K562 (cell line): ENCODE measurements around the gene DPYSL3. TPM values are rescaled to one million over a fixed set of nuclear protein-coding genes. Genes with fewer than 3 reads are reported as not detected.

Source experiments
- ATAC-seq: fragments of 200-7000 bp; cut with Tn5 transposase; 3 replicates; pipeline ENCODE4 v1.9.1; 2020; ENCODE audit warnings: moderate library complexity
- Bru-seq: library from RNA; stranded (reverse); fragments of 400-500 nt; gene quantifications from one replicate; lab custom pipeline; 2021; lab: Mats Ljungman, UMichigan
- BruChase-seq, 2 experiments: library from RNA; stranded (reverse); fragments of 400-500 nt; gene quantifications; one replicate each; lab custom pipeline; 2021; lab: Mats Ljungman, UMichigan
- BruUV-seq: library from RNA; stranded (reverse); fragments of 400-500 nt; replicated peaks from 2 replicates; lab custom pipeline; 2021; lab: Mats Ljungman, UMichigan
- CTCF ChIA-PET: fragments of 300-600 bp; formaldehyde crosslinking; extraction: SDS; loops from one replicate; lab custom pipeline; 2021; ENCODE audit warnings: low intra/inter-chr PET ratio; lab: Yijun Ruan, JAX
- POLR2A ChIA-PET: fragments of 300-600, 350-650 bp; sonication (Branson Sonifier 250); formaldehyde crosslinking; extraction: SDS; loops from one replicate; lab custom pipeline; 2021; ENCODE audit warnings: antibody characterized with exemption, inconsistent platforms; lab: Yijun Ruan, JAX
- DNase-seq, 4 experiments: peaks; one replicate each; pipeline versions ENCODE4 v3.0.0 to v3.0.0-alpha.2; 2011 to 2018; ENCODE audit warnings: low spot score in 3 of 4, mixed read lengths in 3 of 4; ENCODE audit errors: extremely low read depth in 1 of 4
- FAIRE-seq: peaks from 2 replicates; lab custom pipeline; 2011; peaks lifted over from hg19 to GRCh38; lab: Jason Lieb, UNC
- H2AFZ ChIP-seq: 2 replicates; pipeline ENCODE4 v1.6.0; 2011; ENCODE audit warnings: low read depth, low read length, control low read depth, inconsistent platforms
- H3K27ac ChIP-seq: fragments of 200-600 bp; 3 replicates; pipeline ENCODE4 v1.8.0; 2011; ENCODE audit warnings: low read depth, mild to moderate bottlenecking, control low read depth, inconsistent platforms, low read length, moderate library complexity, mixed read lengths; ENCODE audit errors: extremely low read depth
- H3K27me3 ChIP-seq, 2 experiments: fragments of 300-600 bp in 1 of 2; 2 replicates in 1 of 2; 3 replicates in 1 of 2; pipeline versions ENCODE4 v1.6.0 to v1.8.0; 2011; ENCODE audit warnings: inconsistent platforms in 2 of 2, low read length in 2 of 2, mild to moderate bottlenecking in 1 of 2, mixed read lengths in 1 of 2, moderate library complexity in 1 of 2; ENCODE audit not compliant: control insufficient read depth in 2 of 2, insufficient read depth in 2 of 2
- H3K36me3 ChIP-seq: fragments of 300-600 bp; 3 replicates; pipeline ENCODE4 v1.8.0; 2011; ENCODE audit warnings: mild to moderate bottlenecking, low read length, inconsistent platforms; ENCODE audit not compliant: control insufficient read depth, insufficient read depth
- H3K4me1 ChIP-seq, 2 experiments: fragments of 200-600 bp in 1 of 2; replicated peaks in 1 of 2; 2 replicates in 1 of 2; 3 replicates in 1 of 2; pipeline versions ENCODE4 v1.5.1 to v1.8.0; 2011; ENCODE audit warnings: inconsistent platforms in 2 of 2, low read length in 2 of 2, mild to moderate bottlenecking in 1 of 2, mixed read lengths in 1 of 2, moderate library complexity in 1 of 2; ENCODE audit not compliant: control insufficient read depth in 2 of 2, insufficient read depth in 2 of 2
- H3K4me2 ChIP-seq: 2 replicates; pipeline ENCODE4 v1.6.1; 2011; ENCODE audit warnings: low read length, control low read depth, inconsistent platforms, mixed read lengths; ENCODE audit not compliant: insufficient read depth
- H3K4me3 ChIP-seq: fragments of 200-600 bp; sonication (generic), shearing (Covaris generic); 2 replicates; pipeline ENCODE4 v1.5.1; 2016; ENCODE audit warnings: control low read depth, inconsistent platforms
- H3K79me2 ChIP-seq: fragments of 200-600 bp; 3 replicates; pipeline ENCODE4 v1.8.0; 2011; ENCODE audit warnings: low read length, inconsistent platforms; ENCODE audit not compliant: control insufficient read depth, insufficient read depth
- H3K9ac ChIP-seq, 2 experiments: 2 replicates each; pipeline versions ENCODE4 v1.6.0 to v1.6.1; 2011; ENCODE audit warnings: low read depth in 2 of 2, low read length in 2 of 2, control low read depth in 1 of 2, inconsistent platforms in 1 of 2, mild to moderate bottlenecking in 1 of 2, mixed read lengths in 1 of 2; ENCODE audit not compliant: insufficient read depth in 1 of 2
- H3K9me1 ChIP-seq: one replicate; pipeline ENCODE4 v1.6.0; 2011; ENCODE audit warnings: inconsistent platforms, mild to moderate bottlenecking, low read length, moderate library complexity; ENCODE audit not compliant: control insufficient read depth, insufficient read depth
- H3K9me3 ChIP-seq: replicated peaks from 2 replicates; pipeline ENCODE4 v1.5.1; 2011; ENCODE audit warnings: low read depth, low read length, inconsistent platforms; ENCODE audit not compliant: control insufficient read depth, insufficient read depth
- H4K20me1 ChIP-seq: replicated peaks from 2 replicates; pipeline ENCODE4 v1.6.1; 2011; ENCODE audit warnings: low read length, inconsistent platforms, mixed read lengths; ENCODE audit not compliant: control insufficient read depth, insufficient read depth
- ARID3A ChIP-seq: IDR thresholded peaks from 2 replicates; pipeline ENCODE4 v1.6.1; 2012; ENCODE audit warnings: low read depth, low read length, improper control_type of control experiment, borderline replicate concordance
- ETV6 ChIP-seq, 3 experiments: fragments of 150-350 bp in 1 of 3; sonication (generic) in 1 of 3; formaldehyde crosslinking in 1 of 3; IDR thresholded peaks; 2 replicates each; pipeline versions ENCODE4 v1.6.1 to v1.8.0; 2014 to 2022; ENCODE audit warnings: borderline replicate concordance in 2 of 3, low read depth in 2 of 3, antibody characterized with exemption in 1 of 3, low read length in 1 of 3, mild to moderate bottlenecking in 1 of 3, missing genetic modification reagents in 1 of 3
- HDAC1 ChIP-seq, 2 experiments: fragments of 450-650 bp; IDR thresholded peaks; 2 replicates each; pipeline ENCODE4 v1.6.1; 2016 to 2017; ENCODE audit warnings: inconsistent platforms in 1 of 2, mild to moderate bottlenecking in 1 of 2, moderate library complexity in 1 of 2
- HOXB6 ChIP-seq: fragments of 250-450 bp; sonication (Bioruptor Pico); IDR thresholded peaks from 2 replicates; pipeline ENCODE4 v1.5.1; 2022; ENCODE audit warnings: mild to moderate bottlenecking, borderline replicate concordance
- MCM7 ChIP-seq, 2 experiments: fragments of 450-650 bp; IDR thresholded peaks; 2 replicates each; pipeline ENCODE4 v1.6.1; 2016 to 2018
- MEIS2 ChIP-seq: fragments of 450-650 bp; IDR thresholded peaks from 2 replicates; pipeline ENCODE4 v1.6.1; 2014; ENCODE audit warnings: mild to moderate bottlenecking; ENCODE audit not compliant: partially characterized antibody
- PHF8 ChIP-seq: fragments of 200-600 bp; sonication (generic); IDR thresholded peaks from 2 replicates; pipeline ENCODE4 v1.6.1; 2012; ENCODE audit warnings: mixed run types, mild to moderate bottlenecking, inconsistent platforms, low read length, moderate library complexity, borderline replicate concordance
- PML ChIP-seq: IDR thresholded peaks from 2 replicates; pipeline ENCODE4 v1.6.1; 2012; ENCODE audit warnings: low read length, inconsistent platforms
- PTRF ChIP-seq: fragments of 450-650 bp; IDR thresholded peaks from 2 replicates; pipeline ENCODE4 v1.6.1; 2016; ENCODE audit warnings: mild to moderate bottlenecking, missing genetic modification characterization, missing compliant biosample characterization
- SP1 ChIP-seq: sonication (generic); formaldehyde crosslinking; IDR thresholded peaks from 2 replicates; pipeline ENCODE4 v1.8.1; 2022; ENCODE audit warnings: mild to moderate bottlenecking, missing genetic modification reagents
- SRSF9 ChIP-seq: fragments of 200-400 bp; formaldehyde crosslinking; IDR thresholded peaks from 2 replicates; pipeline ENCODE4 v1.6.1; 2017; ENCODE audit warnings: low read depth, low read length, borderline replicate concordance
- ZNF764 ChIP-seq: fragments of 250-450 bp; sonication (Bioruptor Pico); IDR thresholded peaks from 2 replicates; pipeline ENCODE4 v1.4.0; 2020; ENCODE audit warnings: low read depth, mild to moderate bottlenecking, moderate library complexity
- WGBS: fragments of 100-300 bp; shearing (Covaris generic); methylation state at CpG from one replicate; pipeline ENCODE4 v1.1.6; 2016; ENCODE audit warnings: low coverage, mixed read lengths; ENCODE audit not compliant: insufficient coverage; ENCODE audit errors: missing lambda C conversion rate; 5-methylcytosine and 5-hydroxymethylcytosine counted together
- in situ Hi-C: fragments of 300-500 bp; cut with MboI; formaldehyde crosslinking; loops from 4 replicates; pipeline ENCODE4 v1.15.0; 2018; ENCODE audit warnings: inconsistent platforms, mixed read lengths
- intact Hi-C: fragments of 100-400 bp; cut with micrococcal nuclease; formaldehyde crosslinking; loops from 2 replicates; pipeline ENCODE4 v1.14.2; 2022
- long read RNA-seq, 3 experiments: library from polyadenylated mRNA in 2 of 3; library from RNA in 1 of 3; unstranded in 2 of 3; stranded (forward) in 1 of 3; transcript quantifications; one replicate each; pipeline ENCODE4 v2.0.0, GENCODE V29; 2019 to 2022
- polyA minus RNA-seq, 3 experiments: library from RNA; depleted of rRNA, polyadenylated mRNA; stranded (reverse); fragments of >200 nt; gene quantifications; 2 replicates each; pipeline ENCODE4 v1.2.3, GENCODE V29; 2011
- polyA plus RNA-seq, 8 experiments: library from polyadenylated mRNA; depleted of rRNA in 4 of 8; stranded (reverse) in 5 of 8; unstranded in 3 of 8; fragments of >200 nt; fragmentation: Nextera tagmentation in 2 of 8; fragmentation: Illumina TruSeq in 1 of 8; extraction: Ambion mirVana in 2 of 8; extraction: Trizol in 1 of 8; gene quantifications; 2 replicates each; pipeline versions ENCODE4 v1.2.1 to v1.2.3, GENCODE V29; 2011 to 2014; ENCODE audit warnings: inconsistent platforms in 1 of 8, missing spikeins in 1 of 8
- total RNA-seq, 7 experiments: library from RNA; depleted of rRNA in 6 of 7; stranded (reverse); fragments of >200 nt in 6 of 7; fragmentation: Illumina TruSeq in 2 of 7; extraction: Trizol in 2 of 7; gene quantifications; 2 replicates each; pipeline versions ENCODE4 v1.2.1 to v1.2.3, GENCODE V29; 2011 to 2021; ENCODE audit warnings: low replicate concordance in 1 of 7

DPYSL3 gene
- not detected in 2 replicates for total RNA-seq (2011; cell fraction: chromatin; rRNA removed; ENCODE audit: low replicate concordance)
- total RNA-seq (2011; cell fraction: nucleolus; rRNA removed): not detected in 2 replicates
- total RNA-seq (2011; cell fraction: nucleoplasm; rRNA removed): not detected in 2 replicates
- not detected in 2 replicates for total RNA-seq (2014; rRNA removed)
- total RNA-seq (2014; rRNA removed; fragmentation: Illumina TruSeq; extraction: Trizol): not detected in 2 replicates
- not detected in 2 replicates for total RNA-seq (2015; rRNA removed; fragmentation: Illumina TruSeq; extraction: Trizol)
- total RNA-seq (2021): 0.49 and 0.55 TPM in 2 replicates
- 0.07 TPM in 1 of 2 replicates, not detected in the other for polyA plus RNA-seq (2011; rRNA removed)
- polyA plus RNA-seq (2011; cell fraction: cytosol; rRNA removed): 0.21 and 0.28 TPM in 2 replicates
- polyA plus RNA-seq (2011; cell fraction: nucleus; rRNA removed): 0.10 TPM in 1 of 2 replicates, not detected in the other
- 0.12 TPM in 1 of 2 replicates, not detected in the other for polyA plus RNA-seq (2012)
- not detected in 2 replicates for polyA plus RNA-seq (2014; fragmentation: Illumina TruSeq; extraction: Trizol)
- polyA plus RNA-seq (2014; fragmentation: Nextera tagmentation; extraction: Ambion mirVana): not detected
- not detected in 2 replicates for polyA plus RNA-seq (2014; rRNA removed)
- polyA minus RNA-seq (2011; rRNA and poly(A)+ RNA removed): 0.03 TPM in 1 of 2 replicates, not detected in the other
- polyA minus RNA-seq (2011; cell fraction: cytosol; rRNA and poly(A)+ RNA removed): not detected in 2 replicates
- not detected in 2 replicates for polyA minus RNA-seq (2011; cell fraction: nucleus; rRNA and poly(A)+ RNA removed)
- Bru-seq, nascent RNA: percentile 3 among the genes with signal in this experiment
- percentile 4 among the genes with signal in this experiment for BruChase-seq, experiment 1, labeled RNA remaining after a 2-hour chase
- percentile 1 among the genes with signal in this experiment for BruChase-seq, experiment 2, labeled RNA remaining after a 6-hour chase
- long read RNA-seq, experiment 1: 0 reads
- long read RNA-seq, experiment 2: 0 reads
- long read RNA-seq, experiment 3: 0 reads

- no peak for FAIRE-seq
- Histone ChIP-seq H3K4me1 (no peaks in the 10 kb centered on the region), H3K9me3 (no peaks in the 10 kb centered on the region), H3K79me2 (no peaks in the 10 kb centered on the region), H3K27ac (no peak within 1 kb of the TSS), H3K9me1 (no peaks in the 10 kb centered on the region), H3K9ac (no peak within 1 kb of the TSS), H4K20me1 (no peaks in the 10 kb centered on the region), H3K4me2 (no peak within 1 kb of the TSS), H3K36me3 (no peaks in the 10 kb centered on the region), H3K27me3 (no peaks in the 10 kb centered on the region), H3K4me3 (no peak within 1 kb of the TSS), H2AFZ (no peak within 1 kb of the TSS)
- DNase-seq: no peak
- CTCF ChIA-PET: no interaction called here
- POLR2A ChIA-PET: interaction anchor here (0.7 kb wide), 1 partner anchor 1078 kb away, joined by 4 read pairs; no protein-coding TSS in a partner anchor
- WGBS: 2% methylated on average over 29 of the region's 66 CpGs
- ATAC-seq: no peak
- in situ Hi-C loops: no loop called here
- no TSS peak for BruUV-seq
- intact Hi-C loops: no loop called here
- TF ChIP-seq SRSF9 (no peak), HOXB6 (no peak), HDAC1 (IDR thresholded peaks at IDR 0.05) (no peak), SP1 (CRISPR knock-in tag) (no peak), PML (no peak), ZNF764 (no peak), PHF8 (no peak), PTRF (tag) (no peak), ETV6 (IDR thresholded peaks at IDR 0.05; ENCODE audit: borderline replicate concordance in 1 of 2, low read depth in 2 of 2, low read length in 1 of 2) (no peak), ETV6 (CRISPR knock-in tag; IDR thresholded peaks at IDR 0.05; ENCODE audit: borderline replicate concordance) (no peak), MCM7 (IDR thresholded peaks at IDR 0.05) (no peak), ARID3A (no peak), MEIS2 (no peak)
Measured at GRCh38 chr5:147509710-147510651, at the start of gene DPYSL3. Gene DPYSL3, minus strand, starts transcription at chr5:147510068. Its CDS starts 210 bp downstream, at chr5:147509858.
